GM23248 (cell line): ENCODE results near the gene C8G.

ENCODE experiments used
- EZH2 ChIP-seq: fragments of 200-600 bp; sonication (generic); IDR thresholded peaks from 2 replicates; pipeline ENCODE4 v1.6.1; 2018; ENCODE audit warnings: antibody characterized with exemption, mild to moderate bottlenecking; ENCODE audit not compliant: insufficient read depth, poor library complexity, severe bottlenecking
- EZH2phosphoT487 ChIP-seq: fragments of 200-600 bp; sonication (generic); IDR thresholded peaks from 2 replicates; pipeline ENCODE4 v1.6.1; 2018; ENCODE audit warnings: antibody characterized with exemption, moderate library complexity, mild to moderate bottlenecking, low read depth; ENCODE audit not compliant: insufficient read depth

DNA sequence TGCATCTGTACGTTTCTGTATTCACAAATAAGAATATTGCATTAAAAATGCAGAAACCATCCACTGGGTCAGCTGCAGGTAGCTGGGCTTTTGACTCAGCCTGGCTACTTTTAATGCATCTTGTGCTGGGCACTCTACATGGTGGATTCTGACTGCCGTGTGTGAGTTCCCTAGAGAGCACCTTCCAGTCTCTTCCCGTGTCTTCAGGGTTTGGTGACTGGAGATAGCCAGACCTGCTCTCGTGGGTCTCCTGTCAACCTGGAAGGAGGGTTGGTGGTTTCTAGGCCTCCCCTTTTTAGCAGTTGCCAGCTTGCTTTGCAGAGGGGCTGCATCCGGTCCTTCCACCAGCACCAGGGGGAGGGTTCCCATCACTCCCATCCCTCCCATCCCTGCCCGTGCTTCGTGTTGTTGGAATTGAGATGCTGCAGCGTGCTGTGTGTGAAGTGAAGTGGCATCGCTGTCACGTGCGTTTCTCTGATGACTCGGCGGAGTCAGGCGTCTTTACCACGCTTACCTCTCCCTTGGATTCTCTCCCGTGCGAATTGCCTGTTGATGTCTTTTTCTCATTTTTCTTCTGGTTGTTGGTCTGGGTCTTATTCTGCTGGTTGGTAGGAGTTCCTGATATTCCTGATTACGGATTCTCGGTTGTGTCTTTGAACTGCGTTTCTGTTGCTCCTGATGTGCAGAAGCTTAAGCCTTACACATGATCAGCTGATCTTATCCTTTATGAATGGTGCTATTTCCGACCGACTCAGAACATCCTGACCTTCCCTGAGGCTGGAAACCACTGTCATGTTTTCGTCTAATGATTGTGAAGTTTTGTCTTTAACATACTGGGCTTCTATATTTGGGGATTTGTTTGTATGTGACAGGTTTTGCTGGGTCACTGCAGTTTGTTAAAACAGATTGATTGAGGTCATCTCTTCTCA is 17.4 kb upstream of the C8G start:
- TF ChIP-seq EZH2, result no peak
- no peak for TF ChIP-seq EZH2phosphoT487
